ENCODE data around the gene DLX1. TPM values are rescaled to one million over a fixed set of nuclear protein-coding genes. Genes with fewer than 3 reads are reported as not detected.

DLX1 gene
- total and polyA plus RNA-seq, 2 of the 8 experiments (the other 6 are each of a cell fraction or from before 2014, with no cell fraction given): 0.11 TPM; not detected in 1

- Histone ChIP-seq H4K91ac (replicated peaks; ENCODE audit: insufficient read length, low read length) (no peak overlapping the region), H3K18ac (ENCODE audit: extremely low read depth, low read length) (no peak overlapping the region), H2AK5ac (ENCODE audit: low read depth, low read length) (no peak overlapping the region), H2BK15ac (ENCODE audit: low read length) (no peak overlapping the region), H3K23me2 (ENCODE audit: low read depth, low read length) (no peaks in the 10 kb centered on the region), H2BK12ac (ENCODE audit: low read depth, low read length) (no peak overlapping the region), H3K79me2 (ENCODE audit: control insufficient read depth in 1 of 2, insufficient read depth in 2 of 2, low read length in 2 of 2) (no peaks in the 10 kb centered on the region), H3K27me3 (replicated peaks in 1 of 4; ENCODE audit: control insufficient read depth in 3 of 4, extremely low read depth in 1 of 4, insufficient read depth in 3 of 4, low read length in 3 of 4) (no peaks in the 10 kb centered on the region), H3K9me3 (ENCODE audit: insufficient read depth in 2 of 2, low read depth in 1 of 2, low read length in 1 of 2) (no peaks in the 10 kb centered on the region), H4K5ac (ENCODE audit: insufficient read length, low read depth, low read length) (no peak overlapping the region), H3K9ac (replicated peaks in 1 of 4; ENCODE audit: extremely low read depth in 1 of 4, low read depth in 3 of 4, low read length in 3 of 4) (no peak overlapping the region), H3K79me1 (ENCODE audit: low read depth, low read length) (no peaks in the 10 kb centered on the region), H3K4ac (replicated peaks; ENCODE audit: insufficient read length, low read depth, low read length) (no peak overlapping the region), H3K56ac (replicated peaks; ENCODE audit: insufficient read length, low read depth, low read length) (no peak overlapping the region), H3K27ac (ENCODE audit: low read depth, low read length) (no peak overlapping the region), H3K4me2 (ENCODE audit: insufficient read depth in 1 of 2, low read depth in 2 of 2, low read length in 2 of 2) (no peak overlapping the region), H2AFZ (ENCODE audit: low read length) (no peak overlapping the region), H3K23ac (ENCODE audit: insufficient read length) (no peak overlapping the region), H2BK5ac (ENCODE audit: low read depth, low read length) (no peak overlapping the region), H3K36me3 (ENCODE audit: control insufficient read depth in 2 of 4, insufficient read depth in 4 of 4, low read length in 3 of 4) (no peaks in the 10 kb centered on the region), H4K8ac (ENCODE audit: extremely low read depth, insufficient read depth, low read length) (no peak overlapping the region), H2BK20ac (ENCODE audit: low read length) (no peak overlapping the region), H4K20me1 (replicated peaks in 1 of 2; ENCODE audit: control insufficient read depth in 1 of 2, insufficient read depth in 2 of 2, low read length in 2 of 2) (no peaks in the 10 kb centered on the region), H3K4me3 (ENCODE audit: extremely low read depth in 1 of 4, insufficient read depth in 2 of 4, low read depth in 3 of 4, low read length in 4 of 4) (no peak overlapping the region), H2BK120ac (replicated peaks; ENCODE audit: low read depth, low read length) (no peak overlapping the region), H3K14ac (ENCODE audit: insufficient read length) (no peak overlapping the region), H3K4me1 (replicated peaks in 1 of 4; ENCODE audit: control insufficient read depth in 3 of 4, insufficient read depth in 4 of 4, low read length in 3 of 4) (no peaks in the 10 kb centered on the region; a peak in 2 of 7 replicates)
- WGBS, 2 experiments (ENCODE audit: extremely low coverage in 1 of 2, insufficient coverage in 1 of 2, insufficient read length in 1 of 2, insufficient replicate concordance in 2 of 2, low coverage in 1 of 2, low lambda C conversion rate in 2 of 2, missing lambda C conversion rate in 1 of 2): 55% methylated on average over 3 of the region's 3 CpGs; no CpG with 5 or more reads in 1 of the 2 experiments
- ChIA-PET POLR2A (ENCODE audit: partially characterized antibody) (interaction anchor here (0.7 kb wide), 2 partner anchors 19 to 186 kb away, joined by 3 read pairs; no protein-coding TSS in a partner anchor), CTCF (ENCODE audit: partially characterized antibody) (interaction anchor here (0.9 to 1.0 kb wide), 2 partner anchors 9 to 12 kb away, joined by 3 read pairs; no protein-coding TSS in a partner anchor)
- FAIRE-seq (no peak), DNase-seq (ENCODE audit: low read depth in 1 of 2, low spot score in 2 of 2) (no peak)
- no peak for TF ChIP-seq TAF1 (IDR thresholded peaks at IDR 0.05; ENCODE audit: low read depth, low read length)
- no peak for TF ChIP-seq SIRT6 (IDR thresholded peaks at IDR 0.05; ENCODE audit: low read length)
- TF ChIP-seq HDAC6 (IDR thresholded peaks at IDR 0.05; ENCODE audit: low read depth, low read length): no peak
- TF ChIP-seq CTCF (IDR thresholded peaks at IDR 0.05; ENCODE audit: control extremely low read depth in 1 of 3, insufficient read depth in 1 of 3, low read depth in 1 of 3, low read length in 3 of 3): no peak
- no peak for TF ChIP-seq EP300 (IDR thresholded peaks at IDR 0.05; ENCODE audit: borderline replicate concordance in 1 of 2, low read depth in 2 of 2, low read length in 2 of 2)
- no peak for TF ChIP-seq BCL11A (IDR thresholded peaks at IDR 0.05; ENCODE audit: low read depth in 2 of 2, low read length in 2 of 2)
- no peak for TF ChIP-seq GTF2F1 (IDR thresholded peaks at IDR 0.05; ENCODE audit: borderline replicate concordance, low read depth, low read length)
- TF ChIP-seq JUN (IDR thresholded peaks at IDR 0.05; ENCODE audit: low read depth, low read length): no peak
- no peak for TF ChIP-seq NRF1 (IDR thresholded peaks at IDR 0.05; ENCODE audit: low read depth, low read length)
- no peak for TF ChIP-seq HDAC2 (IDR thresholded peaks at IDR 0.05; ENCODE audit: borderline replicate concordance in 1 of 2, low read depth in 2 of 2, low read length in 2 of 2)
These were observed 38.3 kb upstream of the DLX1 start for GRCh38 chr2:172046866-172047565.

Measured in H1 (cell line).